Fibroblast of lung (primary cell): ENCODE results near the gene HINT3. TPM values are rescaled to one million over a fixed set of nuclear protein-coding genes. Genes with fewer than 3 reads are reported as not detected.
A peak's percentile ranks its signal among the peaks of the same experiment; 100 is the strongest.

ENCODE experiments used
- DNase-seq, 2 donors: peaks; one replicate each; pipeline versions ENCODE4 v3.0.0 to v3.0.0-alpha.2; 2010; ENCODE audit warnings: low read depth in 2 of 2
- H2AFZ ChIP-seq: 2 replicates; pipeline ENCODE4 v1.5.1; 2012; ENCODE audit warnings: low read length, control low read depth, inconsistent platforms
- H3K27ac ChIP-seq: 2 replicates; pipeline ENCODE4 v1.5.1; 2011; ENCODE audit warnings: low read length, control low read depth; ENCODE audit not compliant: insufficient read depth
- H3K27me3 ChIP-seq: 2 replicates; pipeline ENCODE4 v1.5.1; 2011; ENCODE audit warnings: mild to moderate bottlenecking, low read length; ENCODE audit not compliant: control insufficient read depth, insufficient read depth
- H3K36me3 ChIP-seq: 2 replicates; pipeline ENCODE4 v1.5.1; 2011; ENCODE audit warnings: low read length; ENCODE audit not compliant: control insufficient read depth, insufficient read depth
- H3K4me1 ChIP-seq: 2 replicates; pipeline ENCODE4 v1.5.1; 2011; ENCODE audit warnings: low read length; ENCODE audit not compliant: control insufficient read depth, insufficient read depth; ENCODE audit errors: extremely low read depth
- H3K4me2 ChIP-seq: 2 replicates; pipeline ENCODE4 v1.5.1; 2011; ENCODE audit warnings: low read length, control low read depth; ENCODE audit not compliant: insufficient read depth; ENCODE audit errors: extremely low read depth
- H3K4me3 ChIP-seq, 4 experiments: fragments of 200-600 bp in 1 of 4; sonication (generic) in 1 of 4; replicated peaks in 1 of 4; 2 replicates each; pipeline ENCODE4 v1.5.1; 2011 to 2016; ENCODE audit warnings: low read length in 4 of 4, low read depth in 3 of 4, mild to moderate bottlenecking in 3 of 4, control low read depth in 2 of 4, inconsistent platforms in 1 of 4, mixed read lengths in 1 of 4; ENCODE audit not compliant: insufficient read depth in 1 of 4; ENCODE audit errors: control extremely low read depth in 1 of 4
- H3K79me2 ChIP-seq: 2 replicates; pipeline ENCODE4 v1.5.1; 2012; ENCODE audit warnings: mild to moderate bottlenecking, low read length, inconsistent platforms; ENCODE audit not compliant: control insufficient read depth, insufficient read depth
- H3K9ac ChIP-seq: 2 replicates; pipeline ENCODE4 v1.5.1; 2011; ENCODE audit warnings: mild to moderate bottlenecking, low read length, control low read depth; ENCODE audit not compliant: insufficient read depth
- H3K9me3 ChIP-seq: 2 replicates; pipeline ENCODE4 v1.5.1; 2012; ENCODE audit warnings: low read depth, low read length; ENCODE audit not compliant: control insufficient read depth, insufficient read depth
- H4K20me1 ChIP-seq: 2 replicates; pipeline ENCODE4 v1.5.1; 2011; ENCODE audit warnings: low read length; ENCODE audit not compliant: control insufficient read depth, insufficient read depth; ENCODE audit errors: extremely low read depth
- EZH2 ChIP-seq: IDR thresholded peaks from 2 replicates; pipeline ENCODE4 v1.5.1; 2012; ENCODE audit warnings: low read length, control low read depth, mild to moderate bottlenecking; ENCODE audit errors: missing control alignments
- polyA plus RNA-seq, 2 donors: library from polyadenylated mRNA; depleted of rRNA in 1 of 2; stranded (reverse) in 1 of 2; unstranded in 1 of 2; fragments of >200 nt; gene quantifications; 2 replicates each; pipeline ENCODE4 v1.2.1, GENCODE V29; 2011 to 2012; ENCODE audit warnings: missing spikeins in 1 of 2
- total RNA-seq: library from RNA; depleted of rRNA; stranded (reverse); fragments of >200 nt; gene quantifications from 2 replicates; pipeline ENCODE4 v1.2.1, GENCODE V29; 2014
- TF ChIP-seq, protein P1 (sequence below), 2 donors: IDR thresholded peaks in 1 of 2; conservative IDR thresholded peaks in 1 of 2; 1 replicate in 1 of 2; 2 replicates in 1 of 2; pipeline ENCODE4 v1.5.1; 2011 to 2012; ENCODE audit warnings: low read length in 2 of 2, control low read depth in 1 of 2, inconsistent platforms in 1 of 2, low read depth in 1 of 2, mild to moderate bottlenecking in 1 of 2

Gene HINT3
- total and polyA plus RNA-seq, 2 donors (not counting 1 experiment from before 2014, with no cell fraction given) = 2.1 to 36.8 TPM

DNA sequence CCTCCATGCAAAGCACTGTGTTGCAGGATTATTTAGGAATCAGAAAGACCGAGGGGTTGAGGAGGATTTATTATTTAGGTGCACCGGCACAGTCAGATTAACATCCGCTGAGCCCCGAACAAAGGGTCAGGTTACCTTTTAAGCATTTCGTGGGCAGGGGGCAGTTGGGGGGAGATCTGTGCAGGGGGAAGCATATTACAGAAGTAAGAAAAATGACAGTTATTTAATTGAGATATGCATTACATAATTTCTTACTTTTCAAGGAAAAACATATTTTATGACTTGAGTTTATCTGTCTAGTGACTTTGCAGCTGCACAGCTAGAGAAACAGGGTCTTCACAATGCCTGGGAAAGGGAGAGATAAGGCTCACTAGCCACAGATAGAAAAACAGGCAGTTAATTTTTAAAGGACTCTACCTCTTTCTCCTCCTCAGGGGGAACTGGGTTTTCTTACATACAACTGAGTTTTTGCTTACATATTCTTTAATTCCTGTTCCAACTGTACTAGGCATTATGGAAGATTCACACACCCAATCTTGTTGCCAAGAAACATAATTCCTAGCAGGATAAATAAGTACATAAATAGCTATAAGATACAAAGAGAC, 1.7 kb upstream of the HINT3 start:
- no peak overlapping the region for H3K4me2 ChIP-seq
- DNase-seq = no peak
- no peaks in the 10 kb centered on the region for H3K9me3 ChIP-seq
- no peaks in the 10 kb centered on the region for H3K27me3 ChIP-seq
- no peaks in the 10 kb centered on the region for H4K20me1 ChIP-seq
- H3K4me1 ChIP-seq = no peaks in the 10 kb centered on the region
- no peak overlapping the region for H3K4me3 ChIP-seq
- no peaks in the 10 kb centered on the region for H3K36me3 ChIP-seq
- H3K79me2 ChIP-seq = peaks cover 3% of the 10 kb centered on the region
- no peak overlapping the region for H3K27ac ChIP-seq
- H3K9ac ChIP-seq = no peak overlapping the region
- H2AFZ ChIP-seq = no peak overlapping the region
- TF ChIP-seq, protein P1, sequence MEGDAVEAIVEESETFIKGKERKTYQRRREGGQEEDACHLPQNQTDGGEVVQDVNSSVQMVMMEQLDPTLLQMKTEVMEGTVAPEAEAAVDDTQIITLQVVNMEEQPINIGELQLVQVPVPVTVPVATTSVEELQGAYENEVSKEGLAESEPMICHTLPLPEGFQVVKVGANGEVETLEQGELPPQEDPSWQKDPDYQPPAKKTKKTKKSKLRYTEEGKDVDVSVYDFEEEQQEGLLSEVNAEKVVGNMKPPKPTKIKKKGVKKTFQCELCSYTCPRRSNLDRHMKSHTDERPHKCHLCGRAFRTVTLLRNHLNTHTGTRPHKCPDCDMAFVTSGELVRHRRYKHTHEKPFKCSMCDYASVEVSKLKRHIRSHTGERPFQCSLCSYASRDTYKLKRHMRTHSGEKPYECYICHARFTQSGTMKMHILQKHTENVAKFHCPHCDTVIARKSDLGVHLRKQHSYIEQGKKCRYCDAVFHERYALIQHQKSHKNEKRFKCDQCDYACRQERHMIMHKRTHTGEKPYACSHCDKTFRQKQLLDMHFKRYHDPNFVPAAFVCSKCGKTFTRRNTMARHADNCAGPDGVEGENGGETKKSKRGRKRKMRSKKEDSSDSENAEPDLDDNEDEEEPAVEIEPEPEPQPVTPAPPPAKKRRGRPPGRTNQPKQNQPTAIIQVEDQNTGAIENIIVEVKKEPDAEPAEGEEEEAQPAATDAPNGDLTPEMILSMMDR (conservative IDR thresholded peaks at IDR 0.05 in 1 of 2, IDR thresholded peaks at IDR 0.05 in 1 of 2; ENCODE audit: low read depth in 1 of 2, low read length in 2 of 2) = no peak
- no peak for TF ChIP-seq EZH2

DNA sequence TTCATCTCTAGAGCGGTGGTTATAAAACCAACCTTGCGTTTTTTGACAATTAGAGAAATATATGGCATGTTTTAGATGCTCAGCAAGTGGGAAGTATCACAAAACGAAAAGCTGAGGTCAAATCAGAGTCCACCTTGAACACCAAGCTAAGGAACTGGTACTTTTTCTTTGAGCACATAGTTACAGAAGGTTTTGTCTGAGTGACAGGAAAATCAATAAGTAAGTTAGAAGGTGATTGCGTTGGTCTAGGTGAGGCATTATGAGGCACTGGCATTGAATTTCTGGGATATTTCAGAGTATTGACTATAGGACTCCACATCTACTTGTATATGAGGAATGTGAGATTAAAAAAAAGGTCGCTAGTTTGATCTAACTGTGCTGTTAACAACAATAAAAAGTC, 597 bp upstream of the HINT3 start:
- H3K27me3 ChIP-seq = no peaks in the 10 kb centered on the region
- no peaks in the 10 kb centered on the region for H4K20me1 ChIP-seq
- H3K4me3 ChIP-seq = peak overlapping the region; percentile 90 to 100 (median 98)
- H3K79me2 ChIP-seq = peaks cover 3% of the 10 kb centered on the region
- peak overlapping the region; percentile 70 for H3K4me2 ChIP-seq
- H3K4me1 ChIP-seq = no peaks in the 10 kb centered on the region
- peak overlapping the region; percentile 82 for H3K27ac ChIP-seq
- no peaks in the 10 kb centered on the region for H3K9me3 ChIP-seq
- no peaks in the 10 kb centered on the region for H3K36me3 ChIP-seq
- DNase-seq = no peak
- TF ChIP-seq EZH2 = no peak
- TF ChIP-seq, protein P1 (conservative IDR thresholded peaks at IDR 0.05 in 1 of 2, IDR thresholded peaks at IDR 0.05 in 1 of 2; ENCODE audit: low read depth in 1 of 2, low read length in 2 of 2) = no peak
- no peak overlapping the region for H3K9ac ChIP-seq
- peak overlapping the region; percentile 55 for H2AFZ ChIP-seq

DNA sequence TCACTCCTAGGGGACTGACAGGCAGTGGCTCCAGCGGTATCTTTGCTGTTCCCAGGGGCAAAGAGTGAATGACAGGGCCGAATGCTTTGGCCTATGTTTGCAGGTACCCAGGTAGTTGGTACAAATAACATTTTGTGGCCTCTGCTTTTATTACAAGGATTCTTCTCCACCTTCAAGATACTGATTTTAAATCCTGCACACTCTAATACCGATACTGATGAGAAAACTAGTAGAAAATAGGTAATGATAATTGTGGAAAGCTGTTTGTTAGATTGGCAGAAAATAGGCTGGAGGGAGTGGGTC, 772 bp downstream of the HINT3 start:
- peak overlapping the region; percentile 90 to 100 (median 98) for H3K4me3 ChIP-seq
- no peaks in the 10 kb centered on the region for H3K4me1 ChIP-seq
- no peaks in the 10 kb centered on the region for H3K27me3 ChIP-seq
- H3K27ac ChIP-seq = peak overlapping the region; percentile 82
- H3K9ac ChIP-seq = peak overlapping the region; percentile 86
- H2AFZ ChIP-seq = peak overlapping the region; percentile 96
- no peak for DNase-seq
- no peaks in the 10 kb centered on the region for H4K20me1 ChIP-seq
- no peaks in the 10 kb centered on the region for H3K36me3 ChIP-seq
- peak overlapping the region; percentile 80 for H3K4me2 ChIP-seq
- no peak for TF ChIP-seq EZH2
- TF ChIP-seq, protein P1 (conservative IDR thresholded peaks at IDR 0.05 in 1 of 2, IDR thresholded peaks at IDR 0.05 in 1 of 2; ENCODE audit: low read depth in 1 of 2, low read length in 2 of 2) = no peak
- H3K9me3 ChIP-seq = no peaks in the 10 kb centered on the region
- peaks cover 3% of the 10 kb centered on the region for H3K79me2 ChIP-seq
